EL (cell line): ENCODE results near the gene GMPR.
A peak's percentile ranks its signal among the peaks of the same experiment; 100 is the strongest.

Source experiments
- DNase-seq: peaks from one replicate; pipeline ENCODE4 v3.0.0-alpha.2; 2016

GMPR gene

DNA sequence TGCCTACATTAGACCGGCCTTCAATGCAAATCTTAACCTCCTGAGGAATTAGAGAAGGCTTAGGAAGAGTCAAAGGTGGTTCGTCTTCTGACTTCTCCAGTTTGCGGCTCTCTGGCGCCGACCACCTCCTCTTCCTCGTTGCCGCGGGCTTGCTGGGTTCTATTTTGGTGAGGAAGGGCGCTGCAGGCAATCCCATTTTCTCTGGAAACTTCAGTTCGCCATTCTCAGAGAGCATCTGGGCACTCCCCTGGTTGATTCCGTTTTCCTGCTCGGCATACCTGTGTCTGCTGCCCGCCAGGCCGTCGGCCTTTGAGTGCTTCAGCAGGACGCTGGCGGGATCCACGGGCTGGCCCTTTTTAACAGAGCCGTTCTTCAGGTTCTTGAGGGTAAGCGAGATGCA is 67.9 kb downstream of the GMPR start:
- DNase-seq: no peak

DNA sequence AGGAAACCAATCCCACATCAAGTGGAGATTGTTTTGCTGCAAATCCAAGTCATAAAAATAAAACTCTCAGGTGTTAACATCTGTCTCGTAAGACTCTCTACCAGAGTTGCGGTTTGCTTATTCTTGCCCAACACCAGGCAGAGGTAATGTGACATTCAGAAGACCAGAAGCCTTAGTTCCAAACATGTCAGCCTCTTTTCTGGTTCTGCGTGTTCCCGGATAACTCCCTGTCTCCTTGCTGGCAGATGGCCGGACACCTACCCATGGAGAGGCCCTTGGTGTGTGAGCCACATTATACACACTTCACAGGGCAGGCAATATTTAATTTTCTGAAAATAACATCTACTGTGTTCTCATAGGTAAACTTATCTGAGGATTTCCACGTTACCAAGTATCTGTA is 73.4 kb downstream of the GMPR start:
- no peak for DNase-seq

DNA sequence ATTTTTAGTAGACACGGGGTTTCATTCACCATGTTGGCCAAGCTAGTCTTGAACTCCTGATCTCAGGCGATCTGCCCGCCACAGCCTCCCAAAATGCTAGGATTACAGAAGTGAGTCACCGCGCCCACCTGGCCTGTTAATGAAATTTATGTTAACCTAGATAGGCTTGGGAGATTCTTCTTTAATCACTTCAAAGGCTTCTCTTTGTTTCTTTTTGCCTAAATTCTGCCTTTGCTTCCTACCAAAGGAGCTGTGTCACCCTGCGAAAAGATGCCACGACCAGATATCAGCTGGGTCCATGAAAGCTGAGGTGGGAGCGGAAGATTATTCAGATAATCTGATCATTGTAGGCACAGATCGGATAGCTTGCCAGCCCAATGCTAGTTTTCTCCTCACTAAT is 75.3 kb downstream of the GMPR start:
- DNase-seq: no peak

GRCh38 chr6:16314296-16314695 is 75.9 kb downstream of the GMPR start:
- no peak for DNase-seq

DNA sequence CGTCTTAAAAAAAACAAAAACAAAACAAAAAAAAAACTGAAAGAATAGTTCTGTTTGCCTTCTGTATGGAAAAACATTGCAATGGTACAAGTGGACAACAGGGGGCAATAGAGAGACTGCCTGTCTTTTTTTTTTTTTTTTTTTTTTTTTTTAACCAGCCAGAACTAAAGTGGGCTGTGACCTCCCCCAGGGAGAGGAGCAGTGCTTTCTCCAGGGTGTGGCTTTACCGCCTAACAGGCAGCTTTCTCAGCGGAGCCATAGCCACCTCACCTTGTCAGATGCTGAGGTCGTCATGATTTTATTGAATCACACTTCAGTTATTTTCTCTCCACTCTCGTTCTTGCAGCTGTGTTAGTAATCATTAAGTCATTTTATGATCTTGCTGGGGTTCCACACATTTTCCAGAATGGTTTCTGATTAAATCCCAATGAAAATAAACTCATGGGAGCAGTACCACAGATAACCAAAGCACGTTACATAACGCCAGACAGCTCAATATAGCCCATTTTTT is 78.4 kb downstream of the GMPR start:
- peak; percentile 77 for DNase-seq

GRCh38 chr6:16318538-16318937 is 80.2 kb downstream of the GMPR start:
- peak; percentile 72 for DNase-seq

- no peak for DNase-seq
These were observed 80.8 kb downstream of the GMPR start for GRCh38 chr6:16318953-16319720.

- peak; percentile 93 for DNase-seq
These were observed 81.6 kb downstream of the GMPR start for GRCh38 chr6:16319813-16320532.

GRCh38 chr6:16320533-16321340 is 82.3 kb downstream of the GMPR start:
- peak; percentile 31 for DNase-seq

- no peak for DNase-seq
These were observed 82.9 kb downstream of the GMPR start for GRCh38 chr6:16321341-16321710.

GRCh38 chr6:16321826-16322225 is 83.4 kb downstream of the GMPR start:
- DNase-seq: no peak

- DNase-seq: peak; percentile 93
These were observed 84.4 kb downstream of the GMPR start for GRCh38 chr6:16322666-16323312.

DNA sequence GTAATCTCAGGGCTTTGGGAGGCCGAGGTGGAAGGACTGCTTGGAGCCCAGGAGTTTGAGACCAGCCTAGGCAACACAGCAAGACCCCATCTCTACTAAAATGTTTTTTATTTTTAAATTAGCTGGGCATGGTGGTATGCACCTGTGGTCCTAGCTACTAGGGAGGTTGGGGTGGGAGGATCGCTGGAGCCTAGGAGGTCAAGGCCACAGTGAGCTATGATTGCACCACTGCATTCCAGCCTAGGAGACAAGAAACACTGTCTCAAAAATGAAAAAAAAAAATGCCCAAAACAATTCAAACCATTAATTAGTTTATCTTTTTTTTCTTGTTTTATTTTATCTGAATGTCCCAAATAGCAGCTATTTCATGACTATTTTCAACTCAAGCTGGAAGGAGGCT is 85.8 kb downstream of the GMPR start:
- no peak for DNase-seq

- DNase-seq: no peak
These were observed 86.3 kb downstream of the GMPR start for GRCh38 chr6:16324606-16325225.

DNA sequence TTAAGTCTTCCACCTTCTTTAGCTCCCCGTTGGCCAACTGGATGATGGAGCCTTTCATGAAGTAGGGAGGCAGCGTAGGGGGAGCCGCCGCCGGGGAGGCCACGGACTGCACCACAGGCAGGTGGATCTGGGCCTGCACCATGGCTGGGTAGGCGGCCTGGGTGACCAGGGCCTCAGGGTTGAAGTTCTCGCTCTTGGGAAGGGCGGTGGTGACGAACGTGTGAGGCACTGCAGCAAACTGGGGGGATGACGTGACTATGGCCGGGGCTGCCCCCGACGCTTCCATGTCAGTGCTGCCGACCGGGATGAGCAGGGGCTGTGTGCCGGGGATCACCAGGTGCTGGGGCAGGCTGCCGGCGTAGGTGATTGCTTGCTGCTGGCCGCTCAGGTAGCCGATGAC is 88.1 kb downstream of the GMPR start:
- no peak for DNase-seq

DNA sequence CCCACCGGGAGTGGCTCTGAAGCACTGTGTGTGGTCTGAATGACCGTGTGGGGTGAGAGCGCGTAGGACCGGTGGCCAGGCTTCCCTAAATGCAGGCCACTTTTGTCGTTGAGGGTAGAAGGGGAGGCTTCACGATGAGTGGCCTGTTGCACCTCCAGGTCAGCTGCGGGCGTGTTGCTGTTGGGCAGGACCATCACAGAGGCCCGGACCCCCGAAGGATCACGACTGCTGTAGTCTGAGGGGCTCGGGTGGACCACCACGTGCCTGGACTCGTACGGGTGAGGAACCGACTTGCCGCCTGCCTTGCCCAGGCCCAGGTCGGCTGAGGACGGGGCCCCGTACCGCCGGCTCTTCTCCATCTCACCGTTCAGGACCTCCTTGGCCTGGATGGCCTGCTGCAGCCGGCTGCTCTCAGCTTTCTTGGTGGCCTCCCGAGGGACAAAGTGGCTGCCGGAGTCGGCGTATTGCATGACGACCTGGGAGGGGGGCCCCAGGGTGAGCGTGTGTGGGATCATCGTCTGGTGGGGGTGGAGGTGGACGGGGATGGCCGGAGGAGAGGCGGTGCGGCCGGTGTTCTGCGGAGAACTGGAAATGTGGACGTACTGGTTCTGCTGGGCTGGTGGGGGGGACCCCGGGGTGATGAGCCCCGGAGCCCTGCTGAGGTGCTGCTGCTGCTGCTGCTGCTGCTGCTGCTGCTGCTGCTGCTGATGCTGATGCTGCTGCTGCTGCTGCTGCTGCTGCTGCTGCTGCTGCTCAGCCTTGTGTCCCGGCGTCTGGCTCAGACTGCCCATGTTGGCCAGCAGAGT is 88.8 kb downstream of the GMPR start:
- DNase-seq: no peak

- no peak for DNase-seq
These were observed 89.5 kb downstream of the GMPR start for GRCh38 chr6:16327777-16328325.

- DNase-seq: no peak
These were observed 90.8 kb downstream of the GMPR start for GRCh38 chr6:16329233-16329632.

DNA sequence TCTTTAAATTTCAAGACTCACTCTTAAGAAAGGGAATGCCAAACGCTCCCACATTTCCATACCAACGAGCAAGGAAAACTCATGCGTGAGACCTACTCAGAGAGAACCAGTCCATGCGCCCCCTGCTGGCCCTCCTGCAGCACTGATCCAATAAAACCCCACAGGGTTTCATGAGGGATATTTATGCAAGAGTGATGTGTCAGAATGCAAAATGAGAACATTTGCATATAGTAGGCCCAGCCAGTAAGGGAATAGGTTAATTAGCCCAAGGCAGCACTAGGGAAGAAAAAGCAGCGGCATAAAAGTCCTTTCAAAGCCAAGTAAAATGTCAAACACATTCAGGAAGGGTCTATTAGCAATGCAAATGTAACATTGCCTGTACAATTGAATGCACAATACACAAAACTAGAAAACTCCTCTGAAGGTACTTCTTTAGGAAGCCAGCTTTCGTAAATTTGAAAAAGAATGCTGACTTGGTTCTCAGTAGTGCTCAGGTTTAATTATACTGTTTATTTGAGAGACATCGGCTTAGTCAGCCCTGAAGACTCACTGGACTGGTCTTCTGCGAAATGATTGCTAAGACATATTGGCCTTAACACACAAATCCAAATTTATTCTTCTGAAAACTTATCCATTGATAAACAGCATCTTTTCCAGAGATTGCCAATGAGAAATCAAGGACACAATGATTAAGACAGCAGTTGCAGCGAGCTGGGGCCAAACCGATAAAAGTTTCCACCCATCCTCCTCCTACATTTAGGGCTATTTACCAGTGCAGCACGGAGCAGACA is 93.2 kb downstream of the GMPR start:
- DNase-seq: peak; percentile 79

- DNase-seq: peak; percentile 81
These were observed 93.8 kb downstream of the GMPR start for GRCh38 chr6:16332175-16332542.
